Osteoblast (primary cell): ENCODE data around the gene TOE1. TPM values are rescaled to one million over a fixed set of nuclear protein-coding genes. Genes with fewer than 3 reads are reported as not detected.

Experiments used
- DNase-seq: peaks from one replicate; pipeline ENCODE4 v3.0.0; 2011; ENCODE audit warnings: low spot score, mixed read lengths; ENCODE audit not compliant: insufficient read length; ENCODE audit errors: missing footprints
- H2AFZ ChIP-seq: 2 replicates; pipeline ENCODE4 v1.6.0; 2011; ENCODE audit warnings: mild to moderate bottlenecking, low read length
- H3K27ac ChIP-seq: 2 replicates; pipeline ENCODE4 v1.5.1; 2011; ENCODE audit warnings: mild to moderate bottlenecking, low read depth, low read length, moderate library complexity
- H3K27me3 ChIP-seq: 2 replicates; pipeline ENCODE4 v1.6.0; 2012; ENCODE audit warnings: mild to moderate bottlenecking, control low read depth, inconsistent platforms, low read length, moderate library complexity; ENCODE audit not compliant: insufficient read depth
- H3K36me3 ChIP-seq: 2 replicates; pipeline ENCODE4 v1.5.1; 2011; ENCODE audit warnings: mild to moderate bottlenecking, low read length, control low read depth, moderate library complexity; ENCODE audit not compliant: insufficient read depth
- H3K4me1 ChIP-seq: 2 replicates; pipeline ENCODE4 v1.5.1; 2011; ENCODE audit warnings: mild to moderate bottlenecking, low read length, control low read depth, moderate library complexity; ENCODE audit not compliant: insufficient read depth
- H3K4me2 ChIP-seq: 2 replicates; pipeline ENCODE4 v1.6.0; 2011; ENCODE audit warnings: mild to moderate bottlenecking, low read length; ENCODE audit not compliant: insufficient read depth
- H3K4me3 ChIP-seq: fragments of 200-600 bp; sonication (generic); 3 replicates; pipeline ENCODE4 v1.5.1; 2012; ENCODE audit warnings: mild to moderate bottlenecking, low read length, inconsistent platforms; ENCODE audit not compliant: insufficient read depth
- H3K79me2 ChIP-seq: 2 replicates; pipeline ENCODE4 v1.6.0; 2012; ENCODE audit warnings: mild to moderate bottlenecking, low read length, control low read depth, inconsistent platforms; ENCODE audit not compliant: insufficient read depth
- H3K9me3 ChIP-seq: 2 replicates; pipeline ENCODE4 v1.5.1; 2011; ENCODE audit warnings: low read depth, low read length, control low read depth
- H4K20me1 ChIP-seq: 2 replicates; pipeline ENCODE4 v1.6.0; 2012; ENCODE audit warnings: mild to moderate bottlenecking, low read length, control low read depth; ENCODE audit not compliant: insufficient read depth
- CTCF ChIP-seq: IDR thresholded peaks from 2 replicates; pipeline ENCODE4 v1.5.1; 2011; ENCODE audit warnings: mild to moderate bottlenecking, low read depth, low read length, moderate library complexity; ENCODE audit errors: extremely low read depth
- total RNA-seq: library from RNA; depleted of rRNA; stranded (reverse); fragments of >200 nt; gene quantifications from 2 replicates; pipeline ENCODE4 v1.2.3, GENCODE V29; 2012

TOE1 gene
- total RNA-seq, 1 donor = 6.5 TPM

GRCh38 chr1:45321444-45321843 lies 18.5 kb upstream of the TOE1 start:
- no peaks in the 10 kb centered on the region for H3K36me3 ChIP-seq
- no peak for TF ChIP-seq CTCF
- H3K9me3 ChIP-seq = no peaks in the 10 kb centered on the region
- DNase-seq = no peak
- no peaks in the 10 kb centered on the region for H3K79me2 ChIP-seq
- H2AFZ ChIP-seq = no peak overlapping the region
- H3K4me3 ChIP-seq = no peak overlapping the region
- H3K27ac ChIP-seq = no peak overlapping the region
- peaks cover 2% of the 10 kb centered on the region for H3K27me3 ChIP-seq
- H3K4me2 ChIP-seq = peak overlapping the region; percentile 24
- H3K4me1 ChIP-seq = peaks cover 1% of the 10 kb centered on the region
- H4K20me1 ChIP-seq = no peaks in the 10 kb centered on the region

GRCh38 chr1:45322486-45323040 lies 17.4 kb upstream of the TOE1 start:
- no peaks in the 10 kb centered on the region for H3K36me3 ChIP-seq
- no peaks in the 10 kb centered on the region for H3K27me3 ChIP-seq
- no peak overlapping the region for H3K4me2 ChIP-seq
- no peaks in the 10 kb centered on the region for H3K9me3 ChIP-seq
- no peak overlapping the region for H3K27ac ChIP-seq
- H4K20me1 ChIP-seq = no peaks in the 10 kb centered on the region
- DNase-seq = peak; percentile 43
- TF ChIP-seq CTCF = no peak
- H2AFZ ChIP-seq = no peak overlapping the region
- peaks cover 8% of the 10 kb centered on the region for H3K4me1 ChIP-seq
- no peaks in the 10 kb centered on the region for H3K79me2 ChIP-seq
- H3K4me3 ChIP-seq = no peak overlapping the region

- H3K4me3 ChIP-seq = peak overlapping the region; percentile 74
Observed at GRCh38 chr1:45325851-45326506, 14.0 kb upstream of the TOE1 start.

More at GRCh38 chr1:45325851-45326506, 14.0 kb upstream of the TOE1 start:
- Histone ChIP-seq H2AFZ (peak overlapping the region; percentile 90), H4K20me1 (no peaks in the 10 kb centered on the region), H3K79me2 (no peaks in the 10 kb centered on the region), H3K27me3 (no peaks in the 10 kb centered on the region), H3K27ac (no peak overlapping the region), H3K4me2 (peak overlapping the region; percentile 88), H3K4me1 (peaks cover 8% of the 10 kb centered on the region), H3K36me3 (peaks cover 4% of the 10 kb centered on the region), H3K9me3 (no peaks in the 10 kb centered on the region)
- peak; percentile 55 for DNase-seq
- TF ChIP-seq CTCF = no peak
